Dermis microvascular lymphatic vessel endothelial cell (primary cell): ENCODE data around the gene CAMK4. TPM values are rescaled to one million over a fixed set of nuclear protein-coding genes. Genes with fewer than 3 reads are reported as not detected.
A peak's percentile ranks its signal among the peaks of the same experiment; 100 is the strongest.
"Not testable (repeated sequence)": the region's sequence is repeated elsewhere in the genome, so short reads cannot be mapped to it uniquely, and the experiment has no call there.

Source experiments
- DNase-seq, 2 donors: peaks; one replicate each; pipeline versions ENCODE4 v3.0.0 to v3.0.0-alpha.2; 2010; ENCODE audit warnings: low read depth in 2 of 2
- total RNA-seq: library from RNA; depleted of rRNA; stranded (reverse); fragments of >200 nt; gene quantifications from 2 replicates; pipeline ENCODE4 v1.2.1, GENCODE V29; 2014

Gene CAMK4
- total RNA-seq, 1 donor from 2014 or later, result under 0.01 TPM

DNA sequence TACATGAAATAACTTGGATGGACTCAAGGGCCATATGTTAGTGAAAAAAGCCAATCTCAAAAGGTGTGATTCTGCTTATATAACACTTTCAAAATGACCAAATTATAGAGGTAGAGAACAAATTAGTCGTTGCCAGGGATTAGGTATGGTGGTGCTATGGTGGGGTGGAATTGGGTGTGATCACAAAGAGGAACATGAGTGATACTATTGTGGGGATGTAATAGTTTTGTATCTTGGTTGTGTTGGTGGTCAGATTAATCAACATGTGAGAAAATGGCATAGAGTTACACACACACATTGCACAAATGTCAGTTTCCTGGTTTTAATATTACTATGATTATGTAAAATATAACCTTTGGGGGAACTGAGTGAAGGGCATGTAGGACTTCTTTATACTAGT, 31.9 kb downstream of the CAMK4 start:
- DNase-seq, result no peak

DNA sequence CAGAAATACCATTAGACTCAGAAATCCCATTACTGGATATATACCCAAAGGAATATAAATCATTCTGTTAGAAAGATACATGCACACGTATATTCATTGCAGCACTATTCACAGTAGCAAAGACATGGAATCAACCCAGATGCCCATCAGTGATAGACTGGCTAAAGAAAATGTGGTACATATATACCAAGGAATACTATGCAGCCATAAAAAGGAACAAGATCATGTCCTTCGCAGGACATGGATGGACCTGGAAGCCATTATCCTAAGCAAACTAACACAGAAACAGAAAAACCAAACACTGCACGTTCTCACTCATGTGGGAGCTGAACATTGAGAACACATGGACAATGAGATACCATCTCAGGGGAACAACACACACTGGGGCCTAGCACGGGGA, 33.4 kb downstream of the CAMK4 start:
- not testable (repeated sequence) for DNase-seq

DNA sequence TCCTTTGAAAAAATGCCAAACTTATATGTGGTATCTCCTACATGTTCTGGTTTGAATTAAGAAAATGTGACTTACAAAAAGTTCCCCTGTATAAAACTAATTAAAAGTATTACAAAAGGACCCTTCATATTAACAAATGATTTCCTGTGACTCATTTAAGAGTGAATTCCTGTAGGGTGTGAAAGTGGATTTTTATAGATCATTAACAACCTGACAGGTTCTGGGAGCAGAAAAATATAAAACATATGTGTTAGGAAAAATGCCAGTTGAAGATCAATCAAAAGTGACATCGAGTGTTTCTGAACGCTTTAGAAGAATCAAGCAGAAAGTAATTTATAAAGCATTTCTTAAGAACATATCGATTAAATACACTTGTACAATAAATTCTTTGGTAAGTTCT, 35.5 kb downstream of the CAMK4 start:
- no peak for DNase-seq

DNA sequence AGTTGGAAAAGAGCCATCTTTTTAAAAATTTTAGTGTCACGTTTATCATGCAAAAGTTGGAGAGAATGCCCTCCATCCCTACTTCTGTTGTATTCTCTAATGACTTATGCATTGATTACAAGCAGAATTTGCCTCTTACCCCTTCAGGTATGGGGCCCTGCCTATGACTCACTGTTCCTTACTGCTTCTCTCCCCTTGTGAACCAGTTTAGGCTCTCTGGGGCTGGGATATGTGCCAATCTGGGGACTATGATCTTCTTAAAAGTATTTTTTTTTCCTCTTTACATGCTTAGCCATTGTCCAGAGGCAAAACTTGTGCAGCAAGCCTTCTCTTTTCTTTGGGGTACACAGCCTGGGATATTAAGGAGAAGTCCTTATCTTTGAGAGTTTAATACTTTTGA, 37.4 kb downstream of the CAMK4 start:
- no peak for DNase-seq

DNA sequence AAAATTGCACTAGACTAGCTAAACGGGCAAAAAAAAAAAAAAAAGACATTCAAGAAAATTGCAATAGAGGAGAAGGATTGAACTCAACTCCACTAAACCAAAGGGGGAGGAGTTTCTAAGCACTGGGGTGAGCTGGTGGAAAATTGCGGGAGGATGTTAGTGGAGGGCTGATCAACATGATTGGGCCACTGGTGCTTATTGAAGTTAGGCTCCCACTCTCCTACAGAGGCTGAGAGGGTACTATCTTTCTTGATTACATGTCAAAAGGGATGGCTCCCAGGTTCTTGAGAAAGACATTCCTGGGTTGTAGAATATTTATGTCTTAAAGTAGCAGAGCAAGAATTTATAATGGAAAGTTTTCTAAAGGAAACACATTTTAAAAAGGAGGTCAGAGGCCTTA, 38.0 kb downstream of the CAMK4 start:
- DNase-seq, result no peak

GRCh38 chr5:111262815-111263214, 38.6 kb downstream of the CAMK4 start:
- no peak for DNase-seq

DNA sequence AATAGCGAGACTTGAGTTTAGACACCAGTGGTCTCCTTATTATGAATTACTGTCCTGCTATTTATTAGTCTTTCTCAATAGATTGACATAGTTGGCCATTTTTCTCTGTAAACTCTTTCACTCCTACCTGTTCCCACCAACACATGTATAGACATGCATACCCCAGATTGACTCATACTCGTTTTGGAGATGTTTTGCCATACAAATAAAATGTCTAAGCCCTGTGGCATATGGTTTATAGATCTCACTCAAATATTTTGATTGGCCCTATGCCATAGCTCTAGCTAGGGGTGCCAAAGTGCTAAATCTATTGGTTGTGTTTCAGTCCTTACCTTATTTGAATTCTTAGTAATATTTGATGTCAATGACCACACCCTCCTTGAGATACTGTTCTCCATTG, 42.3 kb downstream of the CAMK4 start:
- no peak for DNase-seq

DNA sequence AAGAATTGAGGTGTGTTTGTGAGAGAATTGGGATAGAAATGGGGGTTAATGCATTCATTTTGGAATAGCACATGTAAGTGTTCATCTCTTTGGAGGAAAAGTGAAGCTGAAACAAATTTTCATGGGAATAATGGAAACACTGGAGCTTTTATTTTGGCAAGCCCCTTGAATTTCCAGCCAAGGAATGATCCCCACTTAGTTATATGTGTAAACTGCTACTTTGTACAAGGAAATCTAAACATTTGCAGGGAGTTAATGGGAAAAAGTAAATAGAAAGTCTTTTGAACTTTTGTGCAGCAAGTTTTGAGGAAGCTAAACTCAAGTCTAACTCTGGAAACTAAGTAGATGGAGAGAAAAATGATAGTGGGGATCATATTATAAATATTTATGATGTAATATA, 44.1 kb downstream of the CAMK4 start:
- DNase-seq, result no peak

- no peak for DNase-seq
Measured at GRCh38 chr5:111271885-111272284, 47.7 kb downstream of the CAMK4 start.

DNA sequence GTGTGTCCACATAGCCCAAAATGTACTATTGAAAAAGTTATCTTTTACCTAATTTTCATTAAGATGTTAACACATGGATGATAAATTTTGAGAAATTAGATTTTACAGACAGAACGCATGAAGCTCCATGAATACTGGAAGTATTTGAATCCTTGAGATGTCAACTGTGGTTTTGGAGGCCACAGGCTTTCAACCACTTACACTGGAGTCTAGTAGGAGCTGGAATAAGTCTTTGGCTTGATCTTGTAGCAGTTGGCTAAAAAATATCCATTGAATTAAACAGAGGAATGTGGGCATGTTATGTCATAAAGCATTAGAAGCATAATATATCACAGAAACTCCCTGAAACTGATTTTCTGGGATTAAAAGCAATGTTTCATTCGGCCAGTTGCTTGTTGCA, 52.9 kb downstream of the CAMK4 start:
- no peak for DNase-seq

GRCh38 chr5:111278858-111279504, 54.8 kb downstream of the CAMK4 start:
- peak; percentile 27 to 65 for DNase-seq

DNA sequence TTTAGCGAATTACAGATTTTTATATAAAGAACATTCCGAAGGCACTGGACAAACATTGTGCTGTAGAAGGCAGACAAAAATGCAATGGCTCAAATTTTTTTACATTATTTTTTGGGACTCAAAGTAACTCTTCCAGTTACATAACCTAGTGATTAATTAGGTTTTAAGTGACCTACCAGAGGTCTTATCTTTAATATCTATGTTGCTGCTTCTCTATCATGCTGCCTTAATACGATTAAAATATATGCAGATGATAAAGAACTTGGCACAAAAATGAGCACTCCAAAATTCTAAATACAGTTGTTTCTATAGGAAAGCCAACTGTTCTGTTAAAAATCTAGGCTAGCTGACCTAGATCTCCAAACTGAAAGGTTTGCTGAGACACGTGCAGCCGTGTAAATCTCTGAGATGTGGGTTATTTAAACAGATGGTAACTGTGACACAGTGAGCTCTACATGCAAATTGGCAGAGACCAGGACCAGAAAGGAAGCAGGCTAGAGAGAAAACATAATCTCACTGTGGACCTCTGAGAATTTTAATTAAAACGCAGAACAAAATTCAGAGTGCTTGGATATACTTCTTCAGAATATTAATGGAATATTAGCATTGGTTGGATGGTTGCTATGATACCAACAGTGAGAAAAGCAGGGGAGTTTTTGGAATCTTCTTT, 56.2 kb downstream of the CAMK4 start:
- no peak for DNase-seq

DNA sequence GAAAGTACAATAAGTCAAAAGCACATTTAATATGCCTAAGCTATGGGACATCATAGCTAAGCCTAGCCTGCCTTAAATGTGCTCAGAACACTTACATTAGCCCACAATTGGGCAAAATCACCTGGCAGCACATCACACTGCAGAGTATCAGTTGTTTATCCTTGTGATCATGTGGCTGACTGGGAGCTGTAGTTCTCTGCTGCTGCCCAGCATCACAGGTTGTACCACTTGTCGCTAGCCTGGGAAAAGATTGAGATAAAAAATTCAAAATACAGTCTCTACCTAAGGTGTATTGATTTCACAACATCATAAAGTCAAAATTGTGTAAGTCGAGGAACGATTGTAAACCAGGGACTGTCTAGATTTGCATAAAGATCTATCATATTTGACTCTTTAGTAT, 58.6 kb downstream of the CAMK4 start:
- no peak for DNase-seq

- no peak for DNase-seq
Measured at GRCh38 chr5:111284825-111285224, 60.6 kb downstream of the CAMK4 start.

GRCh38 chr5:111294551-111294950, 70.4 kb downstream of the CAMK4 start:
- DNase-seq, result no peak

DNA sequence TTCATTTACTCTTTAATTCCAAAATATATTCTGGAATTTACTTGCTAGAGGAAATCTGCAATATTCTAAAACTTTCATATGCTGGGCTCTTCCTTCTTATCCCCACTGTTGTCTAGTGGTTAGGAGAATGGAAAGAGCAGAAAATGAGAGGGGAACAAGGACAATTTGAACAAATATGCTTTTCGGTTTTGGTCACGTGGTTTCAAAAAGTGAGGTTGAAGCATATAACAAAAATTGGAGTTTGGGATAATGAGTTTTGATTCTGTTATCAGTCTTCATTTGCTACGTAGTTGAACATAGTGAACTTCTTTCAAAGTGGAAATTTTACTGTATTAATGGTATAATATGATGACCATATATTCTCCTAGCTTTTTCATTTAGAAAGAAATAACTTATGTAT, 71.5 kb downstream of the CAMK4 start:
- no peak for DNase-seq

DNA sequence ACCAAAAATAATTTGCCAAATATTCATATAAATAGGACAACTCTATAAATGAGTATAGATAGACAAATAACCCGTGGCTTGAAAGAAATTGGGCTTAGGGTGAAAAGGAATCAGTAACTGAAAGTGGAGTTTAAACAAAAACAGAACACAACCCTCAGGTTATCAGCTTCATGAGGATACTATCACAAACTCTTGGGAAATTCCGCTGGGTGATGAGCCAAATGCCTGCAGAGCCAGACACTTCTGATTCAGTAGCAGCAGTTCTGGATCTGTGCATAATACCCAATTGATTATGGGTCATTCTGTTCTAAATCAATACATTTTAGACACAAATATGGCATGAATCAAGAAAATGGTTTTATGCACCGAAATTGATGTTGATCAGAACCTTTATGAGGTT, 72.4 kb downstream of the CAMK4 start:
- no peak for DNase-seq

- DNase-seq, result peak in 1 of 2 donors; percentile 35
Measured at GRCh38 chr5:111299067-111299481, 74.9 kb downstream of the CAMK4 start.

- DNase-seq, result no peak
Measured at GRCh38 chr5:111299831-111300432, 75.7 kb downstream of the CAMK4 start.

GRCh38 chr5:111301264-111301663, 77.1 kb downstream of the CAMK4 start:
- DNase-seq, result no peak

- DNase-seq, result not testable (repeated sequence)
Measured at GRCh38 chr5:111302043-111302442, 77.9 kb downstream of the CAMK4 start.

DNA sequence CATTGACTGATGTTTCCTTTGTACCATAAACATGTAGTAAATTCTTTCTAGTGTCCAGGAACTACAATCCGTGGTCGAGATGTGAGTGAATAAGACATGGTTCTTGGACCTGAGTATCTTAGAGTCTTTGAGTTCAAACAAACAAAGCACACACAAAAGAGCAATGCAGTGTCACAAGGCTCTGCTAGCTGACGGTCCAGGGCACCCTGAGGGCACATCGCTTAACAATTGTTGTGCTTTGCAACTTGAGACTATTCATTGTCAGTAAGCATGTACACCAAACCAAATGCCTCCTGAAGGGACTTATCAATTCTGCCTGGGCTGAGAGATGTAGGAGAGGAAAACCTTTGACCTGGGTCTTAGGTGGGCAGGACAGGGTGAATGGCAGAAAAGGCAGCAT, 84.8 kb downstream of the CAMK4 start:
- DNase-seq, result no peak

GRCh38 chr5:111309384-111309783, 85.2 kb downstream of the CAMK4 start:
- DNase-seq, result no peak
